H1 (cell line): ENCODE data around the gene MLYCD. TPM values are rescaled to one million over a fixed set of nuclear protein-coding genes. Genes with fewer than 3 reads are reported as not detected.

Source experiments
- CTCF ChIA-PET: fragments of 300-600 bp; sonication (Branson Sonifier 250); formaldehyde crosslinking; loops from one replicate; lab custom pipeline; 2021; ENCODE audit not compliant: partially characterized antibody; lab: Charles Lee
- POLR2A ChIA-PET: fragments of 300-600 bp; sonication (Branson Sonifier 250); formaldehyde crosslinking; loops from one replicate; lab custom pipeline; 2021; ENCODE audit warnings: inconsistent platforms; ENCODE audit not compliant: partially characterized antibody; lab: Charles Lee
- DNase-seq, 2 experiments: peaks; one replicate each; pipeline versions ENCODE4 v3.0.0 to v3.0.0-alpha.2; 2010 to 2022; ENCODE audit warnings: low spot score in 2 of 2, low read depth in 1 of 2, mixed read lengths in 1 of 2
- FAIRE-seq: peaks from 2 replicates; lab custom pipeline; 2011; peaks lifted over from hg19 to GRCh38; lab: Jason Lieb, UNC
- H2AFZ ChIP-seq: 2 replicates; pipeline ENCODE4 v1.8.1; 2012; ENCODE audit warnings: low read length, inconsistent platforms
- H2AK5ac ChIP-seq: 2 replicates; pipeline ENCODE4 v1.6.1; 2013; ENCODE audit warnings: low read depth, low read length
- H2BK120ac ChIP-seq: replicated peaks from 2 replicates; pipeline ENCODE3; 2013; ENCODE audit warnings: low read depth, low read length, inconsistent platforms
- H2BK12ac ChIP-seq: 2 replicates; pipeline ENCODE4 v1.6.1; 2013; ENCODE audit warnings: low read depth, low read length
- H2BK15ac ChIP-seq: 2 replicates; pipeline ENCODE4 v1.6.1; 2013; ENCODE audit warnings: low read length
- H2BK20ac ChIP-seq: 2 replicates; pipeline ENCODE4 v1.6.1; 2013; ENCODE audit warnings: low read length
- H2BK5ac ChIP-seq: 2 replicates; pipeline ENCODE4 v1.6.1; 2013; ENCODE audit warnings: low read depth, low read length
- H3K14ac ChIP-seq: 2 replicates; pipeline ENCODE4 v1.6.1; 2013; ENCODE audit warnings: inconsistent platforms; ENCODE audit not compliant: insufficient read length
- H3K18ac ChIP-seq: 2 replicates; pipeline ENCODE4 v1.6.1; 2013; ENCODE audit warnings: low read length; ENCODE audit errors: extremely low read depth
- H3K23ac ChIP-seq: 2 replicates; pipeline ENCODE4 v1.6.1; 2013; ENCODE audit warnings: inconsistent platforms; ENCODE audit not compliant: insufficient read length
- H3K23me2 ChIP-seq: 2 replicates; pipeline ENCODE4 v1.6.1; 2013; ENCODE audit warnings: low read depth, low read length
- H3K27ac ChIP-seq: 2 replicates; pipeline ENCODE4 v1.6.1; 2011; ENCODE audit warnings: low read depth, low read length, inconsistent platforms
- H3K27me3 ChIP-seq, 4 experiments: replicated peaks in 1 of 4; 1 replicate in 1 of 4; 2 replicates in 3 of 4; pipeline versions ENCODE4 v1.6.1 to v1.8.1; 2011 to 2013; ENCODE audit warnings: low read length in 3 of 4, mild to moderate bottlenecking in 3 of 4, inconsistent platforms in 2 of 4, mixed read lengths in 2 of 4, moderate library complexity in 1 of 4; ENCODE audit not compliant: control insufficient read depth in 3 of 4, insufficient read depth in 3 of 4; ENCODE audit errors: extremely low read depth in 1 of 4
- H3K36me3 ChIP-seq, 4 experiments: 2 replicates each; pipeline versions ENCODE4 v1.6.1 to v1.8.1; 2011 to 2013; ENCODE audit warnings: mild to moderate bottlenecking in 4 of 4, low read length in 3 of 4, moderate library complexity in 2 of 4, control low read depth in 1 of 4, inconsistent platforms in 1 of 4; ENCODE audit not compliant: insufficient read depth in 4 of 4, control insufficient read depth in 2 of 4
- H3K4ac ChIP-seq: replicated peaks from 2 replicates; pipeline ENCODE3; 2013; ENCODE audit warnings: low read length, low read depth, mixed read lengths, inconsistent platforms; ENCODE audit not compliant: insufficient read length
- H3K4me1 ChIP-seq, 4 experiments: replicated peaks in 1 of 4; 1 replicate in 1 of 4; 2 replicates in 3 of 4; pipeline versions ENCODE4 v1.6.1 to v1.8.1; 2011 to 2013; ENCODE audit warnings: low read length in 3 of 4, inconsistent platforms in 2 of 4, mixed read lengths in 1 of 4; ENCODE audit not compliant: insufficient read depth in 4 of 4, control insufficient read depth in 3 of 4
- H3K4me2 ChIP-seq, 2 experiments: 2 replicates each; pipeline versions ENCODE4 v1.6.1 to v1.8.1; 2011 to 2013; ENCODE audit warnings: low read depth in 2 of 2, low read length in 2 of 2, control low read depth in 1 of 2, inconsistent platforms in 1 of 2, mild to moderate bottlenecking in 1 of 2; ENCODE audit not compliant: insufficient read depth in 1 of 2
- H3K4me3 ChIP-seq, 4 experiments: fragments of 200-600, 300-600 bp in 1 of 4; sonication (generic), shearing (Covaris generic), sonication (Bioruptor Twin) in 1 of 4; 2 replicates each; pipeline versions ENCODE4 v1.5.1 to v1.8.1; 2011 to 2016; ENCODE audit warnings: low read length in 4 of 4, low read depth in 3 of 4, control low read depth in 2 of 4, inconsistent platforms in 2 of 4, mild to moderate bottlenecking in 2 of 4, mixed read lengths in 1 of 4, moderate library complexity in 1 of 4; ENCODE audit not compliant: insufficient read depth in 2 of 4; ENCODE audit errors: extremely low read depth in 1 of 4
- H3K56ac ChIP-seq: replicated peaks from 2 replicates; pipeline ENCODE3; 2013; ENCODE audit warnings: low read depth, mild to moderate bottlenecking, mixed read lengths, low read length, inconsistent platforms; ENCODE audit not compliant: insufficient read length
- H3K79me1 ChIP-seq: 2 replicates; pipeline ENCODE4 v1.6.1; 2013; ENCODE audit warnings: low read depth, low read length, control low read depth
- H3K79me2 ChIP-seq, 2 experiments: 2 replicates each; pipeline versions ENCODE4 v1.6.1 to v1.8.1; 2012 to 2013; ENCODE audit warnings: low read length in 2 of 2, mild to moderate bottlenecking in 2 of 2, inconsistent platforms in 1 of 2; ENCODE audit not compliant: insufficient read depth in 2 of 2, control insufficient read depth in 1 of 2
- H3K9ac ChIP-seq, 4 experiments: replicated peaks in 1 of 4; 1 replicate in 1 of 4; 2 replicates in 3 of 4; pipeline versions ENCODE4 v1.6.1 to v1.8.1; 2011 to 2013; ENCODE audit warnings: low read depth in 3 of 4, low read length in 3 of 4, control low read depth in 2 of 4, mild to moderate bottlenecking in 2 of 4, moderate library complexity in 2 of 4, inconsistent platforms in 1 of 4; ENCODE audit errors: extremely low read depth in 1 of 4
- H3K9me3 ChIP-seq, 2 experiments: 2 replicates each; pipeline versions ENCODE4 v1.6.1 to v1.8.1; 2012 to 2013; ENCODE audit warnings: mild to moderate bottlenecking in 2 of 2, moderate library complexity in 2 of 2, control low read depth in 1 of 2, inconsistent platforms in 1 of 2, low read depth in 1 of 2, low read length in 1 of 2, mixed read lengths in 1 of 2; ENCODE audit not compliant: insufficient read depth in 2 of 2
- H4K20me1 ChIP-seq, 2 experiments: replicated peaks in 1 of 2; 2 replicates each; pipeline versions ENCODE3 to v1.8.1; 2011 to 2013; ENCODE audit warnings: inconsistent platforms in 2 of 2, low read length in 2 of 2, mild to moderate bottlenecking in 1 of 2; ENCODE audit not compliant: insufficient read depth in 2 of 2, control insufficient read depth in 1 of 2
- H4K5ac ChIP-seq: 2 replicates; pipeline ENCODE4 v1.6.1; 2013; ENCODE audit warnings: low read length, low read depth, mixed read lengths, inconsistent platforms; ENCODE audit not compliant: insufficient read length
- H4K8ac ChIP-seq: 2 replicates; pipeline ENCODE4 v1.8.0; 2013; ENCODE audit warnings: mild to moderate bottlenecking, moderate library complexity, low read length, inconsistent platforms; ENCODE audit not compliant: insufficient read depth; ENCODE audit errors: extremely low read depth
- H4K91ac ChIP-seq: replicated peaks from 2 replicates; pipeline ENCODE3; 2013; ENCODE audit warnings: low read length, mixed read lengths, inconsistent platforms; ENCODE audit not compliant: insufficient read length
- CTCF ChIP-seq, 3 experiments: IDR thresholded peaks; 1 replicate in 2 of 3; 2 replicates in 1 of 3; pipeline versions ENCODE4 v1.5.1 to v1.6.1; 2011; ENCODE audit warnings: low read length in 3 of 3, mild to moderate bottlenecking in 3 of 3, inconsistent platforms in 2 of 3, low read depth in 1 of 3, moderate library complexity in 1 of 3; ENCODE audit not compliant: insufficient read depth in 1 of 3; ENCODE audit errors: control extremely low read depth in 1 of 3
- POLR2AphosphoS5 ChIP-seq: IDR thresholded peaks from 2 replicates; pipeline ENCODE4 v1.6.1; 2011; ENCODE audit warnings: low read depth, low read length
- WGBS, 2 experiments: shearing (Covaris generic) in 1 of 2; methylation state at CpG; one replicate each; pipeline versions ENCODE4 v1.1.6 to v1.1.7; 2013 to 2015; ENCODE audit warnings: low lambda C conversion rate in 2 of 2, mixed read lengths in 2 of 2, inconsistent platforms in 1 of 2, low coverage in 1 of 2, missing lambda C conversion rate in 1 of 2; ENCODE audit not compliant: insufficient replicate concordance in 2 of 2, insufficient coverage in 1 of 2, insufficient read length in 1 of 2; ENCODE audit errors: extremely low coverage in 1 of 2, missing lambda C conversion rate in 1 of 2; 5-methylcytosine and 5-hydroxymethylcytosine counted together
- polyA plus RNA-seq, 7 experiments: library from polyadenylated mRNA; depleted of rRNA in 3 of 7; stranded (reverse) in 5 of 7; unstranded in 2 of 7; fragments of >200 nt in 5 of 7; fragments of 200-250 nt in 2 of 7; gene quantifications; 1 replicate in 5 of 7; 2 replicates in 1 of 7; 4 replicates in 1 of 7; pipeline versions ENCODE4 v1.2.1 to v1.2.3, GENCODE V29; 2011 to 2013; ENCODE audit warnings: missing spikeins in 2 of 7, mixed read lengths in 2 of 7
- total RNA-seq: library from RNA; stranded (reverse); fragmentation: NEBNext Ultra II Directional; extraction: Animal tissue kit (Norgen Biotek cat#: 25700); gene quantifications from 2 replicates; pipeline ENCODE4 v1.2.1, GENCODE V29; 2021

The MLYCD gene
- total and polyA plus RNA-seq, 2 of the 8 experiments (the other 6 are each of a cell fraction or from before 2014, with no cell fraction given) = 3.7 to 7.0 TPM

- no peak overlapping the region for H3K9ac ChIP-seq
- H2BK15ac ChIP-seq = no peak overlapping the region
- no peak overlapping the region for H3K4me2 ChIP-seq
- no peak overlapping the region for H2BK5ac ChIP-seq
- H4K5ac ChIP-seq = no peak overlapping the region
- H2BK120ac ChIP-seq = no peak overlapping the region
- H3K23ac ChIP-seq = no peak overlapping the region
- FAIRE-seq = no peak
- ChIA-PET POLR2A (interaction anchor here (0.7 to 1.5 kb wide), 3 partner anchors 10 to 105 kb away, joined by 3 read pairs; no protein-coding TSS in a partner anchor), CTCF (interaction anchor here (0.8 to 1.6 kb wide), 4 partner anchors 19 to 112 kb away, joined by 3 to 6 read pairs (median 3); no protein-coding TSS in a partner anchor)
- TF ChIP-seq CTCF (IDR thresholded peaks at IDR 0.05; ENCODE audit: control extremely low read depth in 1 of 3, insufficient read depth in 1 of 3, low read depth in 1 of 3, low read length in 3 of 3) (peak in 2 of 3 experiments; percentile 6 to 9; a peak in 2 of 4 replicates), POLR2AphosphoS5 (no peak)
- no peak overlapping the region for H3K4me3 ChIP-seq
- H3K56ac ChIP-seq = no peak overlapping the region
- no peak overlapping the region for H3K14ac ChIP-seq
- no peaks in the 10 kb centered on the region for H3K36me3 ChIP-seq
- no peaks in the 10 kb centered on the region for H3K23me2 ChIP-seq
- peaks cover 0 to 3% (median 0%) of the 10 kb centered on the region in 4 experiments; a peak in 3 of 7 replicates for H3K4me1 ChIP-seq
- H2AFZ ChIP-seq = no peak overlapping the region
- no peak overlapping the region for H3K4ac ChIP-seq
- H3K79me2 ChIP-seq = no peaks in the 10 kb centered on the region
- H2BK12ac ChIP-seq = 0 out of 2 replicates have a peak overlapping the region, but pooled peaks have one; percentile 39
- DNase-seq = no peak
- H3K9me3 ChIP-seq = no peaks in the 10 kb centered on the region
- no peak overlapping the region for H3K18ac ChIP-seq
- no peaks in the 10 kb centered on the region for H4K20me1 ChIP-seq
- H4K91ac ChIP-seq = no peak overlapping the region
- no peak overlapping the region for H2AK5ac ChIP-seq
- H3K27me3 ChIP-seq = no peaks in the 10 kb centered on the region; a peak in 1 of 7 replicates
- no peaks in the 10 kb centered on the region for H3K79me1 ChIP-seq
- 95% methylated on average over 11 of the region's 11 CpGs; no CpG with 5 or more reads in 1 of the 2 experiments for WGBS, 2 experiments
- no peak overlapping the region for H2BK20ac ChIP-seq
- H3K27ac ChIP-seq = no peak overlapping the region
- H4K8ac ChIP-seq = no peak overlapping the region
Observed at GRCh38 chr16:83932304-83932703, 33.4 kb downstream of the MLYCD start.
